Sigmoid colon (tissue), 7 donors: Measurements from ENCODE around the gene SLC6A12. TPM values are rescaled to one million over a fixed set of nuclear protein-coding genes. Genes with fewer than 3 reads are reported as not detected.

ENCODE experiments used
- DNase-seq: peaks from one replicate; pipeline ENCODE4 v3.0.0-alpha.2; 2019
- H3K27ac ChIP-seq, 4 donors: fragments of 200-600 bp; sonication (generic); one replicate each; pipeline ENCODE4 v1.5.1; 2016 to 2019; ENCODE audit warnings: mild to moderate bottlenecking in 1 of 4
- H3K27me3 ChIP-seq, 3 donors: fragments of 200-600 bp; sonication (generic); one replicate each; pipeline ENCODE4 v1.5.1; 2019; ENCODE audit warnings: mild to moderate bottlenecking in 1 of 3
- H3K36me3 ChIP-seq, 4 donors: fragments of 200-600 bp; sonication (generic); one replicate each; pipeline ENCODE4 v1.5.1; 2016 to 2019
- H3K4me1 ChIP-seq, 4 donors: fragments of 200-600 bp; sonication (generic); one replicate each; pipeline ENCODE4 v1.5.1; 2017 to 2019
- H3K4me3 ChIP-seq, 4 donors: fragments of 200-600 bp; sonication (generic); one replicate each; pipeline ENCODE4 v1.5.1; 2017 to 2019; ENCODE audit warnings: mild to moderate bottlenecking in 2 of 4, moderate library complexity in 1 of 4
- H3K9me3 ChIP-seq, 4 donors: fragments of 200-600 bp in 3 of 4; sonication (generic) in 3 of 4; one replicate each; pipeline versions ENCODE4 v1.5.1 to v1.6.1; 2013 to 2019
- CTCF ChIP-seq, 4 experiments: fragments of 450-650 bp in 3 of 4; fragments of 200-600 bp in 1 of 4; IDR thresholded peaks; one replicate each; pipeline ENCODE4 v1.5.1; 2016 to 2019; ENCODE audit warnings: antibody characterized with exemption in 4 of 4, mild to moderate bottlenecking in 3 of 4, moderate library complexity in 2 of 4
- EP300 ChIP-seq, 4 donors: sonication (generic); formaldehyde crosslinking; IDR thresholded peaks; one replicate each; pipeline ENCODE4 v1.6.1; 2017; ENCODE audit warnings: antibody characterized with exemption in 4 of 4
- POLR2A ChIP-seq, 2 donors: fragments of 450-650 bp; IDR thresholded peaks; one replicate each; pipeline ENCODE4 v1.6.1; 2016; ENCODE audit warnings: antibody characterized with exemption in 2 of 2, mild to moderate bottlenecking in 2 of 2, moderate library complexity in 2 of 2
- POLR2AphosphoS5 ChIP-seq, 4 donors: sonication (generic); formaldehyde crosslinking; IDR thresholded peaks; one replicate each; pipeline ENCODE4 v1.6.1; 2017; ENCODE audit warnings: antibody characterized with exemption in 4 of 4
- WGBS, 2 donors: extraction: QIAGEN DNeasy Blood & Tissue Kit; methylation state at CpG; one replicate each; pipeline ENCODE4 v1.1.7; 2013; 5-methylcytosine and 5-hydroxymethylcytosine counted together
- intact Hi-C: fragments of 100-400 bp; cut with DNase I; formaldehyde crosslinking; loops from one replicate; pipeline ENCODE4 v1.15.1; 2023
- polyA plus RNA-seq, 3 donors: library from polyadenylated mRNA; stranded (reverse); fragments of 200-250 nt; gene quantifications; one replicate each; pipeline ENCODE4 v1.2.3, GENCODE V29; 2013
- total RNA-seq, 4 donors: library from RNA; depleted of rRNA; stranded (reverse); fragments of >200 nt; gene quantifications; one replicate each; pipeline ENCODE4 v1.1.0, GENCODE V29; 2016
- donor health status: healthy with polysubstance abuse.
- donor health status: Bipolar disorder and iron deficiency.
- donor health status: healthy.

SLC6A12 gene
- 1 to 10 TPM in 1 of 4 donors, under 1 TPM in 1, not detected in 2; 0.28 to 2.1 TPM for total RNA-seq
- polyA plus RNA-seq, result 1 to 10 TPM in 2 of 3 donors, under 1 TPM in 1; 0.48 to 4.2 (median 4.2) TPM

DNA sequence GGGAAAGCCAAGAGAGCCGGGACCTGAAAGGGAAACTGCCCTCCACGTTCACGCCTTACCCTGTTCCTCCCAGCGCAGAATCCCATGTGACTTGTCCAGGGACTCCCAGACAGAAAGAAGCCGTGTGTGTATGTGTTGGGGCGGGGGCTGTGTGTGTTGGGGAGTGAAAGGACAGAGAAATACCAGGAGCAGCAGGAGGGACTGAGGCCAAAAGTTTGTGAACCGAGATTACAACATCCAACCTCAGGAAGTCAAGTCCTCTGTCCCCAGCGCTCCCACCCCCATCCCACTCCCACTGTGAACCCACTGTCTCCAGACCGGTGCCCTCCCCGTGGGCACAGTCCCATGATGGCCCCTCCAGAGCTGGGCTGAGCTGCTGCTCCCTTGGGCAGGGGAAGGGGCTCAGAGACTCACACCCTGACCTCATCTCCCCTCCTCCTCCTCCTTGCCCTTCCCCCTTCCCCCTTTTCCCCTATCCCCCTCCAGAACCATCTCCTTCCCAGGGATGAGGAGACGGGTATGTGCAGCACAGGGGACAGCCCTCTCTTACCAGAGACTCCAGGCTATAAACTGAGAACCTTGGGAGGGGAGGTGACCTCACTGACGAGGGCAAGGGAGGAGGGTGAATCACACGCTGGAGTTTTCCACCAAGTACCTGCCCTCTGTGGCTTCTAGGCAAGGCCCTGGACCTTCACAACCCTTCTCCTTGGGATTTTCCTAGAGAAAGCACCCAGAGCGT lies at the start of gene SLC6A12:
Gene SLC6A12, minus strand, starts transcription at position 155 of the 739 bp plus-strand sequence. CDS start 4,171 bp downstream, outside the sequence.
- WGBS, 2 donors, result 19 to 44% methylated on average over 14 of the region's 14 CpGs
- intact Hi-C loops, result no loop called here

DNA sequence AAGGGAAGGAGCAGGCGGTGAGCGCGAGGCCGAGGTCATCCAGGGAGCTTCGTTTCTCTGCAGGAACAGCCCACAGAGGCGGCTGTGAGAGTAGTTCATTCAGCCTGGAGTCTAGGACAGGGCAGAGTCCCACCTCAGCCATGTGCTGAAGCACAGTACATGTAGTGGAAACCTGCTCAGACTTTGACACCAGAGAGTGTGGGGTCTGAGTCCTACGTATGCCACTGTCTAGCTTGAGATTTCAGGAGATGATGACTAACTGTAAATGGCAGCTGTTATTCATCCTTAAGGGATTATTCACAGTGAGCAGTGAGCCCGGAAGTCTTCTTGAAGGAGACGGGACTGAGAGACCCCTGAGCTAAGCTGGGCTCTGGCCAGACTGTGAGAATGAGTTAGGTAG lies 49.6 kb upstream of the SLC6A12 start:
- no peak overlapping the region for H3K4me3 ChIP-seq
- intact Hi-C loops, result no loop called here
- 81 to 83% methylated on average over 9 of the region's 9 CpGs for WGBS, 2 donors
- no peaks in the 10 kb centered on the region for H3K9me3 ChIP-seq
- no peak for DNase-seq
- no peak for TF ChIP-seq EP300 (IDR thresholded peaks at IDR 0.05)
- peaks cover 4 to 85% (median 18%) of the 10 kb centered on the region in 3 donors for H3K27me3 ChIP-seq
- H3K4me1 ChIP-seq, result peaks cover 0 to 5% (median 0%) of the 10 kb centered on the region in 4 donors
- H3K27ac ChIP-seq, result no peak overlapping the region
- H3K36me3 ChIP-seq, result no peaks in the 10 kb centered on the region

More for the DNA sequence above, at the start of gene SLC6A12:
- no peaks in the 10 kb centered on the region for H3K9me3 ChIP-seq
- TF ChIP-seq POLR2A (IDR thresholded peaks at IDR 0.05) (no peak), CTCF (IDR thresholded peaks at IDR 0.05) (no peak), POLR2AphosphoS5 (IDR thresholded peaks at IDR 0.05) (no peak)
- no peak within 1 kb of the TSS for H3K4me3 ChIP-seq
- peaks cover 0 to 10% (median 0%) of the 10 kb centered on the region in 4 donors for H3K4me1 ChIP-seq
- H3K27me3 ChIP-seq, result peaks cover 0 to 61% (median 31%) of the 10 kb centered on the region in 3 donors
- no peak for DNase-seq
- H3K27ac ChIP-seq, result no peak within 1 kb of the TSS
- H3K36me3 ChIP-seq, result no peaks in the 10 kb centered on the region

GRCh38 chr12:262817-263216 lies 48.9 kb upstream of the SLC6A12 start, which contains the start of gene SLC6A13:
SLC6A13 (minus strand) TSS chr12:262836; CDS start chr12:260052, 2,784 bp downstream.
- 30 to 42% methylated on average over 7 of the region's 7 CpGs for WGBS, 2 donors
- Histone ChIP-seq H3K4me3 (no peak within 1 kb of the TSS), H3K9me3 (no peaks in the 10 kb centered on the region), H3K27me3 (peaks cover 4 to 89% (median 26%) of the 10 kb centered on the region in 3 donors), H3K27ac (no peak within 1 kb of the TSS), H3K4me1 (no peaks in the 10 kb centered on the region), H3K36me3 (no peaks in the 10 kb centered on the region)
- TF ChIP-seq POLR2AphosphoS5 (IDR thresholded peaks at IDR 0.05), result no peak
- no peak for TF ChIP-seq POLR2A (IDR thresholded peaks at IDR 0.05)
- TF ChIP-seq CTCF (IDR thresholded peaks at IDR 0.05), result no peak
- TF ChIP-seq EP300 (IDR thresholded peaks at IDR 0.05), result no peak
- DNase-seq, result no peak
- intact Hi-C loops, result no loop called here

- H3K36me3 ChIP-seq, result no peaks in the 10 kb centered on the region
- H3K4me1 ChIP-seq, result no peaks in the 10 kb centered on the region
- TF ChIP-seq EP300 (IDR thresholded peaks at IDR 0.05) (no peak), POLR2A (IDR thresholded peaks at IDR 0.05) (no peak), CTCF (IDR thresholded peaks at IDR 0.05) (no peak), POLR2AphosphoS5 (IDR thresholded peaks at IDR 0.05) (no peak)
- H3K4me3 ChIP-seq, result no peak overlapping the region
- peaks cover 4 to 84% (median 29%) of the 10 kb centered on the region in 3 donors for H3K27me3 ChIP-seq
- no peak overlapping the region for H3K27ac ChIP-seq
- DNase-seq, result no peak
- no peaks in the 10 kb centered on the region for H3K9me3 ChIP-seq
- intact Hi-C loops, result no loop called here
These were observed 48.2 kb upstream of the SLC6A12 start for GRCh38 chr12:262113-262512.

DNA sequence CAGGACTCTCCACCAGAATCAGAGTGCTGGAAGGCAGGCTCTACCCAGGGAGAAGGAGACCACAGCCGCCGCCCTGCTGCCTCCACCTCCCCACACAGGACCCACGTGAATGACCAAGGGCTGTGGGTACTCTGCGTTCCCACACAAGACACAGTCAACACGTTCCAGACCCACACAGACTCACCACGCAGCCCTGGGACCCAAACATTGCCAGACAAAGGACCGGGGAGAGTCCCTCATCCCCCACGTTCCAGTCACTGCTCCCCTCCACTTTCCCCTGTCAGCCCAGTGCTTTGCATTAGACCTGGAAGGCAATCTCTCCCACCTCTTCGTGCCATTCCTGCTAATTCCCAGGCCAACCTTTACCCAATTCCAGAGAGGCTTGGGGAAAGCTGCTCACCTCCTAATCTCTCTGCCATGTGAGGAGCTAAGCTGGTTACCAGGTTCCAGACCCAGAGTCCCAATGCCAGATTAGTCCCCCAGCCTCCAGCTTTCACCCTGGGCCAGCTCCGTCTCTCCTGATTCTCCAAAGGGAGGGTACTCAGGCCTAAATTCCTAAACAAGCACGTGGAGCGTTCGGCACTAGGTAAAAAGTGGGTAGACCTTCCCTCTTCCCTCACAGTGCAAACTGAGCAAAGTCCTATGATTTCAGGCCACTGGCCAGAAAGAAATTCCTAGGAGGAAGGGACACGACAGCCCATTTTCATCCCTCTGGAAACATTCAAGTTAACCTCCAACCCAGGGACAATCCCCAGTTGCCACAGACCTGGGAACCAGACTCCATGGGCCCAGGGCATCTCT lies 43.8 kb upstream of the SLC6A12 start:
- no peaks in the 10 kb centered on the region for H3K4me1 ChIP-seq
- H3K36me3 ChIP-seq, result no peaks in the 10 kb centered on the region
- 68 to 77% methylated on average over 14 of the region's 14 CpGs for WGBS, 2 donors
- intact Hi-C loops, result no loop called here
- H3K27me3 ChIP-seq, result peaks cover 4 to 59% (median 27%) of the 10 kb centered on the region in 3 donors
- no peak overlapping the region for H3K4me3 ChIP-seq
- no peak overlapping the region for H3K27ac ChIP-seq
- TF ChIP-seq EP300 (IDR thresholded peaks at IDR 0.05) (no peak), POLR2AphosphoS5 (IDR thresholded peaks at IDR 0.05) (no peak), CTCF (IDR thresholded peaks at IDR 0.05) (no peak), POLR2A (IDR thresholded peaks at IDR 0.05) (no peak)
- no peaks in the 10 kb centered on the region for H3K9me3 ChIP-seq
- DNase-seq, result no peak
